Measurements from ENCODE around the gene ZKSCAN7.
"Not testable (repeated sequence)": the region's sequence is repeated elsewhere in the genome, so short reads cannot be mapped to it uniquely, and the experiment has no call there.

ZKSCAN7 gene

GRCh38 chr3:44576613-44577012 lies 21.6 kb downstream of the ZKSCAN7 start:
- DNase-seq = no peak

- DNase-seq = not testable (repeated sequence)
These were observed 22.5 kb downstream of the ZKSCAN7 start for GRCh38 chr3:44577354-44577952.

GRCh38 chr3:44578316-44578715 lies 23.3 kb downstream of the ZKSCAN7 start:
- not testable (repeated sequence) for DNase-seq

- not testable (repeated sequence) for DNase-seq
These were observed 24.0 kb downstream of the ZKSCAN7 start for GRCh38 chr3:44578924-44579515.

GRCh38 chr3:44579749-44580148 lies 24.8 kb downstream of the ZKSCAN7 start:
- DNase-seq = not testable (repeated sequence)

- not testable (repeated sequence) for DNase-seq
These were observed 26.0 kb downstream of the ZKSCAN7 start for GRCh38 chr3:44580971-44581370.

- peak in 50 of 51 donors; percentile 25 to 82 (median 59) for DNase-seq
These were observed 29.9 kb downstream of the ZKSCAN7 start, which contains the start of gene ZNF660 for GRCh38 chr3:44584646-44585501. ZNF660 (plus strand) TSS chr3:44584964; CDS start chr3:44594194, 9,230 bp downstream.

GRCh38 chr3:44596621-44597020 lies 41.6 kb downstream of the ZKSCAN7 start:
- no peak for DNase-seq

GRCh38 chr3:44601749-44602148 lies 46.8 kb downstream of the ZKSCAN7 start:
- no peak for DNase-seq

- no peak for DNase-seq
These were observed 57.7 kb downstream of the ZKSCAN7 start for GRCh38 chr3:44612678-44613077.
